ENCODE data around the gene DGCR8.

DGCR8 gene

GRCh38 chr22:20133930-20134549 lies 54.0 kb downstream of the DGCR8 start:
- no peak overlapping the region for H2BK5ac ChIP-seq (ENCODE audit: low read length)
- WGBS (ENCODE audit: extremely low coverage, insufficient coverage, low lambda C conversion rate): no CpG with 5 or more reads among the region's 12 CpGs
- H2BK15ac ChIP-seq (replicated peaks; ENCODE audit: low read depth): no peak overlapping the region
- H3K79me1 ChIP-seq (ENCODE audit: low read length): peaks cover 6% of the 10 kb centered on the region
- H3K23ac ChIP-seq (ENCODE audit: low read length): no peak overlapping the region
- no peak overlapping the region for H3K56ac ChIP-seq (ENCODE audit: low read length)
- no peaks in the 10 kb centered on the region for H3K4me1 ChIP-seq (ENCODE audit: control insufficient read depth, low read depth, low read length)
- H4K5ac ChIP-seq (ENCODE audit: low read length): no peak overlapping the region
- H3K4me3 ChIP-seq (ENCODE audit: low read length): no peak overlapping the region
- no peak overlapping the region for H3K27ac ChIP-seq (ENCODE audit: low read depth, low read length)
- no peak overlapping the region for H2AK5ac ChIP-seq (ENCODE audit: low read length)
- DNase-seq: no peak
- H3K4me2 ChIP-seq (ENCODE audit: low read length): no peak overlapping the region
- no peak overlapping the region for H3K4ac ChIP-seq (ENCODE audit: low read depth, low read length)
- no peak overlapping the region for H4K8ac ChIP-seq (ENCODE audit: low read depth, low read length)
- H3K27me3 ChIP-seq (ENCODE audit: insufficient read depth, low read length, poor library complexity): no peaks in the 10 kb centered on the region
- H3K36me3 ChIP-seq (ENCODE audit: control insufficient read depth, insufficient read depth, low read length): no peaks in the 10 kb centered on the region
- H2BK120ac ChIP-seq (ENCODE audit: low read depth, low read length): no peak overlapping the region
- no peak overlapping the region for H3K9ac ChIP-seq (ENCODE audit: low read length)
- no peaks in the 10 kb centered on the region for H3K79me2 ChIP-seq (ENCODE audit: control insufficient read depth, insufficient read depth, low read length)
- no peak overlapping the region for H3K18ac ChIP-seq (ENCODE audit: low read length)

- no peak for DNase-seq
- no peak overlapping the region for H3K27ac ChIP-seq (ENCODE audit: low read depth, low read length)
- H3K23ac ChIP-seq (ENCODE audit: low read length): no peak overlapping the region
- no peak overlapping the region for H3K4ac ChIP-seq (ENCODE audit: low read depth, low read length)
- H2BK120ac ChIP-seq (ENCODE audit: low read depth, low read length): no peak overlapping the region
- no CpG with 5 or more reads among the region's 4 CpGs for WGBS (ENCODE audit: extremely low coverage, insufficient coverage, low lambda C conversion rate)
- no peaks in the 10 kb centered on the region for H3K27me3 ChIP-seq (ENCODE audit: insufficient read depth, low read length, poor library complexity)
- no peaks in the 10 kb centered on the region for H3K36me3 ChIP-seq (ENCODE audit: control insufficient read depth, insufficient read depth, low read length)
- H2BK15ac ChIP-seq (replicated peaks; ENCODE audit: low read depth): no peak overlapping the region
- H3K4me1 ChIP-seq (ENCODE audit: control insufficient read depth, low read depth, low read length): no peaks in the 10 kb centered on the region
- no peaks in the 10 kb centered on the region for H3K79me2 ChIP-seq (ENCODE audit: control insufficient read depth, insufficient read depth, low read length)
- H3K9ac ChIP-seq (ENCODE audit: low read length): no peak overlapping the region
- no peak overlapping the region for H2BK5ac ChIP-seq (ENCODE audit: low read length)
- H3K4me2 ChIP-seq (ENCODE audit: low read length): no peak overlapping the region
- H2AK5ac ChIP-seq (ENCODE audit: low read length): no peak overlapping the region
- H4K8ac ChIP-seq (ENCODE audit: low read depth, low read length): no peak overlapping the region
- no peak overlapping the region for H3K56ac ChIP-seq (ENCODE audit: low read length)
- H3K4me3 ChIP-seq (ENCODE audit: low read length): no peak overlapping the region
- H4K5ac ChIP-seq (ENCODE audit: low read length): no peak overlapping the region
- peaks cover 6% of the 10 kb centered on the region for H3K79me1 ChIP-seq (ENCODE audit: low read length)
- H3K18ac ChIP-seq (ENCODE audit: low read length): no peak overlapping the region
Measured at GRCh38 chr22:20135265-20135664, 55.2 kb downstream of the DGCR8 start.

GRCh38 chr22:20135806-20136602 lies 56.0 kb downstream of the DGCR8 start:
- Histone ChIP-seq H3K56ac (ENCODE audit: low read length) (no peak overlapping the region), H2AK5ac (ENCODE audit: low read length) (no peak overlapping the region), H3K36me3 (ENCODE audit: control insufficient read depth, insufficient read depth, low read length) (no peaks in the 10 kb centered on the region), H2BK5ac (ENCODE audit: low read length) (no peak overlapping the region), H3K9ac (ENCODE audit: low read length) (no peak overlapping the region), H3K4me1 (ENCODE audit: control insufficient read depth, low read depth, low read length) (no peaks in the 10 kb centered on the region), H3K79me1 (ENCODE audit: low read length) (peaks cover 6% of the 10 kb centered on the region), H3K27ac (ENCODE audit: low read depth, low read length) (no peak overlapping the region), H2BK15ac (replicated peaks; ENCODE audit: low read depth) (no peak overlapping the region), H2BK120ac (ENCODE audit: low read depth, low read length) (no peak overlapping the region), H4K5ac (ENCODE audit: low read length) (no peak overlapping the region), H3K79me2 (ENCODE audit: control insufficient read depth, insufficient read depth, low read length) (no peaks in the 10 kb centered on the region), H3K4ac (ENCODE audit: low read depth, low read length) (no peak overlapping the region), H3K18ac (ENCODE audit: low read length) (no peak overlapping the region), H3K4me3 (ENCODE audit: low read length) (no peak overlapping the region), H4K8ac (ENCODE audit: low read depth, low read length) (no peak overlapping the region), H3K27me3 (ENCODE audit: insufficient read depth, low read length, poor library complexity) (no peaks in the 10 kb centered on the region), H3K23ac (ENCODE audit: low read length) (no peak overlapping the region), H3K4me2 (ENCODE audit: low read length) (no peak overlapping the region)
- no peak for DNase-seq
- whole genome bisulfite sequencing (ENCODE audit: extremely low coverage, insufficient coverage, low lambda C conversion rate): no CpG with 5 or more reads among the region's 25 CpGs

- H2BK120ac ChIP-seq (ENCODE audit: low read depth, low read length): no peak overlapping the region
- no CpG with 5 or more reads among the region's 5 CpGs for WGBS (ENCODE audit: extremely low coverage, insufficient coverage, low lambda C conversion rate)
- H3K36me3 ChIP-seq (ENCODE audit: control insufficient read depth, insufficient read depth, low read length): no peaks in the 10 kb centered on the region
- H2BK5ac ChIP-seq (ENCODE audit: low read length): no peak overlapping the region
- H4K8ac ChIP-seq (ENCODE audit: low read depth, low read length): no peak overlapping the region
- no peak for DNase-seq
- no peak overlapping the region for H4K5ac ChIP-seq (ENCODE audit: low read length)
- peaks cover 6% of the 10 kb centered on the region for H3K79me1 ChIP-seq (ENCODE audit: low read length)
- H2BK15ac ChIP-seq (replicated peaks; ENCODE audit: low read depth): no peak overlapping the region
- no peaks in the 10 kb centered on the region for H3K27me3 ChIP-seq (ENCODE audit: insufficient read depth, low read length, poor library complexity)
- no peak overlapping the region for H3K4ac ChIP-seq (ENCODE audit: low read depth, low read length)
- no peaks in the 10 kb centered on the region for H3K4me1 ChIP-seq (ENCODE audit: control insufficient read depth, low read depth, low read length)
- H3K18ac ChIP-seq (ENCODE audit: low read length): no peak overlapping the region
- no peak overlapping the region for H3K56ac ChIP-seq (ENCODE audit: low read length)
- H3K4me3 ChIP-seq (ENCODE audit: low read length): no peak overlapping the region
- H3K27ac ChIP-seq (ENCODE audit: low read depth, low read length): no peak overlapping the region
- H2AK5ac ChIP-seq (ENCODE audit: low read length): no peak overlapping the region
- no peaks in the 10 kb centered on the region for H3K79me2 ChIP-seq (ENCODE audit: control insufficient read depth, insufficient read depth, low read length)
- no peak overlapping the region for H3K4me2 ChIP-seq (ENCODE audit: low read length)
- no peak overlapping the region for H3K9ac ChIP-seq (ENCODE audit: low read length)
- H3K23ac ChIP-seq (ENCODE audit: low read length): no peak overlapping the region
Measured at GRCh38 chr22:20136603-20136873, 56.5 kb downstream of the DGCR8 start.

- no peak overlapping the region for H3K27ac ChIP-seq (ENCODE audit: low read depth, low read length)
- no peak overlapping the region for H3K56ac ChIP-seq (ENCODE audit: low read length)
- H3K4ac ChIP-seq (ENCODE audit: low read depth, low read length): no peak overlapping the region
- no peak overlapping the region for H2BK120ac ChIP-seq (ENCODE audit: low read depth, low read length)
- H4K5ac ChIP-seq (ENCODE audit: low read length): no peak overlapping the region
- peaks cover 6% of the 10 kb centered on the region for H3K79me1 ChIP-seq (ENCODE audit: low read length)
- no peak overlapping the region for H3K18ac ChIP-seq (ENCODE audit: low read length)
- H2BK5ac ChIP-seq (ENCODE audit: low read length): no peak overlapping the region
- no peaks in the 10 kb centered on the region for H3K4me1 ChIP-seq (ENCODE audit: control insufficient read depth, low read depth, low read length)
- H3K9ac ChIP-seq (ENCODE audit: low read length): no peak overlapping the region
- no peak overlapping the region for H4K8ac ChIP-seq (ENCODE audit: low read depth, low read length)
- no peak overlapping the region for H2AK5ac ChIP-seq (ENCODE audit: low read length)
- no peak for DNase-seq
- H3K27me3 ChIP-seq (ENCODE audit: insufficient read depth, low read length, poor library complexity): no peaks in the 10 kb centered on the region
- H3K4me2 ChIP-seq (ENCODE audit: low read length): no peak overlapping the region
- H3K23ac ChIP-seq (ENCODE audit: low read length): no peak overlapping the region
- WGBS (ENCODE audit: extremely low coverage, insufficient coverage, low lambda C conversion rate): no CpG with 5 or more reads among the region's 13 CpGs
- no peak overlapping the region for H2BK15ac ChIP-seq (replicated peaks; ENCODE audit: low read depth)
- no peaks in the 10 kb centered on the region for H3K36me3 ChIP-seq (ENCODE audit: control insufficient read depth, insufficient read depth, low read length)
- H3K4me3 ChIP-seq (ENCODE audit: low read length): no peak overlapping the region
- H3K79me2 ChIP-seq (ENCODE audit: control insufficient read depth, insufficient read depth, low read length): no peaks in the 10 kb centered on the region
Measured at GRCh38 chr22:20137113-20137512, 57.1 kb downstream of the DGCR8 start.

Measured in mesendoderm (in vitro differentiated cells).